Adipose tissue (tissue), 3 donors: ENCODE data around the gene CNPY1. TPM values are rescaled to one million over a fixed set of nuclear protein-coding genes. Genes with fewer than 3 reads are reported as not detected.
"Not testable (repeated sequence)": the region's sequence is repeated elsewhere in the genome, so short reads cannot be mapped to it uniquely, and the experiment has no call there.

Experiments
- H3K27ac ChIP-seq: one replicate; pipeline ENCODE4 v1.5.1; 2013; ENCODE audit warnings: low read depth, low read length
- WGBS, 3 donors: extraction: QIAGEN DNeasy Blood & Tissue Kit; methylation state at CpG; one replicate each; pipeline ENCODE4 v1.1.7; 2013; 5-methylcytosine and 5-hydroxymethylcytosine counted together
- polyA plus RNA-seq, 3 donors: library from polyadenylated mRNA; stranded (reverse); fragments of 200-250 nt; gene quantifications; one replicate each; pipeline ENCODE4 v1.2.3, GENCODE V29; 2013
- donor health status: healthy with polysubstance abuse.
- donor health status: Bipolar disorder and iron deficiency.
- donor health status: healthy.

The CNPY1 gene
- polyA plus RNA-seq: not detected

DNA sequence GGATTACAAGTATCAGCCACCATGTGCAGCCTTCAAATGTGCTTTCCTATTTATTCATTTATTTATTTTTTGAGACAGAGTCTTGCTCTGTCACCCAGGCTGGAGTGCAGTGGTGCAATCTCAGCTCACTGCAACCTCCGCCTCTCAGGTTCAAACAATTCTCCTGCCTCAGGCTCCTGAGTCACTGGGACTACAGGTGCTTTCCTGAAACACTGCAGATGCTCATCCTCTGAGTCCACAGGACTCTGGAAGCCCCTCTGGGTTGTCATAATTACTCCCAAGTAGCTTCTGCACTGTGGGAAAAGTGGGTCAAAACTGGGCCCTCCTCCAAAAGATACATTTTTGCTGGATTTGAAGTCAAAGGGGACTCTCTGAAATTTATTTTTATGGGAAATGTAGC is at the start of gene CNPY1:
TSS of gene CNPY1 (minus strand) at position 111 of the 400 bp plus-strand sequence. CDS start 630 bp downstream, outside the sequence.
- not testable (repeated sequence) for H3K27ac ChIP-seq
- WGBS, 3 donors: 70 to 94% (median 79%) methylated on average over 1 of the region's 1 CpG

DNA sequence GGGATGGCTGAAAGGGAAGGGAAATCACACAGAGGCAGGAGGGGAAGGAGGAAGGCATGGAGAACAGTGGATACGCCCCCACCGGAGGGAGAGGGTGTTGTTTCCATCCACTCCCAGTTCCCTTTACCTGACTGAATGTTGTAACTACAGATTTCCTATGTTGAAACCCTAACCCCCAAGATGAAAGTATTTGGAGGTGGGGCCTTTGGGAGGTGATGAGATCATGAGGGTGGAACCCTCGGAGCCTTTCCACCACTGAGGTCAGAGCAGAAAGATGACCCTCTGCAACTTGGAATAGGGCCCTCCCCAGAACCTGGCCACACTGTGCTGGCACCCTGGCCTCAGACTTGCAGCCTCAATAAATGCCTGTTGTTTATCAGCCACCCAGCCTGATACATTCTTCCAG is 48.6 kb upstream of the CNPY1 start:
- WGBS, 3 donors: 14 to 84% (median 19%) methylated on average over 3 of the region's 3 CpGs
- no peak overlapping the region for H3K27ac ChIP-seq

DNA sequence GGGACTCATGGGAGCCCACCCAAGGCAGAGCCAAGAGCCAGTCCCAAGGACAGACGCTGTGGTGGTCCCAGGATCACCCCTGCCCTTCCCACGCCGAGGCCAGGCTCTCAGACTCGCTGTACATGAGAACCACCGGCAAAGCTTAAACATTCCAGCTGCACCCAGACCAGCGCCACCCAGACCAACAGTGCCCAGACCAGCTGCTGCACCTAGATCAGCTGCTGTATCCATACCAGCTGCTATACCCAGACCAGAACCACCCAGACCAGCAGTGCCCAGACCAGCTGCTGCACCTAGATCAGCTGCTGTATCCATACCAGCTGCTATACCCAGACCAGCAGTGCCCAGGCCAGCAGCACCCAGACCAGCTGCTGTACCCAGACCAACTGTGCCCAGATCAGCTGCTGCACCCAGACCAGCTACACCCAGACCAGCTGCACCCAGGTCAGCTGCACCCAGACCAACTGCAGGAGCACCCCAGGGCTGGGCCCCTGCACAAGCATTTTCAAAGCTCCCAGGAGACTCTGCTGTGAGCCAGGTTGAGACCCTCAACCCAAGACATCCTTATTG is 47.9 kb upstream of the CNPY1 start:
- WGBS, 3 donors: 76 to 84% (median 76%) methylated on average over 6 of the region's 6 CpGs
- H3K27ac ChIP-seq: no peak overlapping the region

DNA sequence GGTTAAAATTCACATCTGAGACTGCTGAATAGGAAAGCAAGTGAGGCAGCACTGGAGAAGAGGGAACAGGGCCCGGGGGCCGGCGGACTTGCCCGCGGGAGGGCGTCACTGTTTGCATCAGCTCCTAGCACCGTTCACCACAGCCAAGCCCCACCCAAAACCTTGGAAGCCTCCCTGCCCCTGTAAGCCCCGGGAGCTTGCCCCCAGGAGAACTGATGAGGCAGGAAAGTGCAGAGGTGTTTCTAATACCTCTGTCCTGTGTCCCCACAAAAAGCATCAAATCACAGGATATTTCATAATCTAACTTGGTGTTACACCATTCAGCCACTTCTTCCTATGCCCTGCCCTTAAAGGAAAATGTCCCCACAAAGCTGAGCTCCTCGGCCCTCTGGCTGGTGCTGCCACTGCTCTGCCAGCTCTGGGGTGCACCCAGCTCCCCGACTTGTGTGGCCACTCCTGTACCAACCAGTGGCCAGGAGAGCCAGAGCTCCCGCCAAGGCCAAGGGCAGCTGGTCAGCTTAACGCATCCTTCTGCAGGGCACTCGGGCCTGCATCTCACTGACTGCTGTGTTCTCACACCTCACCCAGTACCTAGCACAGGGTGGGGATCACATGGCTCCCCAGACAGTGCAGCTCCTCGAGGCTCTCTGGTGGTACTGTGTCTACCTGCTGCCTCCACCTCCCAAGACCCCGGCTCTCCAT is 47.3 kb upstream of the CNPY1 start:
- no peak overlapping the region for H3K27ac ChIP-seq
- 42 to 78% (median 42%) methylated on average over 14 to 15 of the region's 15 CpGs for WGBS, 3 donors

DNA sequence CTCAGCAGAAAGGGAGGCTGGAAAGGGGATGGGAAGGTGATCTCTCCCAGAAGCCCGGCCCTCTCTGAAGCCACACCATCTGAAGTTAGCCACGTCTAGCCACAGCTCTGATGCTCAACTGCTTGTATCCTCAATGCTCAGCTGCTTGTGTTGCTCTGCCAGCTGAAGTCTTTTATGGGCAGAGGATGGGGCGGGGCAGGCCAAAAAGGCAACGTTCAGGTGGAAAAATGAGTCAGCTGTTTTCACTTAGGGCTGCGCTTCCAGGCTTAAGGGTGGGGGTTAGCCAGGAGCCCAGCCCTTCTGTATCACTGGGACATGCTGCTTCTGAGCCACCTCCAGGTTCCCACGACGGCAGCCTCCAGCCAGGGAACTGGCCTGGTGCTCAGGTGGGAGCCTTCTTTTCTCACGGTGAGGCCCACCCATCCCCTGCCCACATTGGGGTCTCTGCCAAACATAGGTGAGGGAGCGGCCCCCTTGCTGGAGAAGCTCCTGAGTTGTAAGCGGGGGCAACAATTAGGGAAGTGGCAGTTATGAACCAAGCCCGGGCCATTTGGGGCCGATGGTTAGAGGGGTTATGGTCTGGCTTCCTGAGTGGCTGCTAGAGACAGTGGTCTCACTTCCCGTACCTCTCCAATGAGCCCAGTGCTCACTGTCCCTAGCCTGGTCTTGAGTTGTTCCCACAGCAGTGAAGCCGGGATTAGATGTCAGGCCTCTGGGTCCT is 44.9 kb upstream of the CNPY1 start:
- 60 to 82% (median 62%) methylated on average over 14 of the region's 14 CpGs for WGBS, 3 donors
- no peak overlapping the region for H3K27ac ChIP-seq

DNA sequence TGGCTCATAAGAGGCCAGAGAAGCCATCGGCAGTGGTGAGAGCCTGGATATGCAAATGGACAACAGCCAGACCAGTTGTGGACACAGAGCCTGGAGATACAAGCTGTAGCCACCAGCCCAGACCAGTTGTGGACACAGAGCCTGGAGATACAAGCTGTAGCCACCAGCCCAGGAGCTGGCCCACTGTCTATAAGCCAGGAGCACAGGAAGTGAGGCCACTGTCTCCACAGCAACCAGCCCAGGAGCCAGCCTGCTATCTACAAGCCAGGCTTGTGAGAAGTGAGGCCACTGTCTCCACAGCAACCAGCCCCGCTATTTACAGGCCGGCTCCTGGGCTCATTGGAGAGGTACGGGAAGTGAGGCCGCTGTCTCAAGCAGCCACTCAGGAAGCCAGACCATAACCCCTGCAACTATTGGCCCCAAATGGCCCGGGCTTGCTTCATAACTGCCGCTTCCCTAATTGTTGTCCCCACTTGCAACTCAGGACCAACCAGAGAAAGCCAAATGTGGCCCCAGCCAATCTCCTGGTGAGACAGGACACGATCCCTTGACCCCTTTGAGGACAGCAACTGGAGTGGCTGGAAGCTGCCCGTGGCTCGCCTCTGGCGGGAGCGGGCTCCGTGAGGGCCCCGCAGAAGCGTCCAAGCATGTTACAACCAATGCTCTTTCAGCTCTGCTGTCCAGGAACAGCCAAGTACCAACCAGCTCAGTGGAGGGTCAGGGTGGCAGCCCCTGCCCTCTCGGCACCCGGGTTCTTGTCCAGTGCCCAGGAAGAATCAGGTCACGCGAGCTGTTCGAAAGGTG is 44.1 kb upstream of the CNPY1 start:
- no peak overlapping the region for H3K27ac ChIP-seq
- 64 to 83% (median 67%) methylated on average over 20 of the region's 20 CpGs for WGBS, 3 donors

DNA sequence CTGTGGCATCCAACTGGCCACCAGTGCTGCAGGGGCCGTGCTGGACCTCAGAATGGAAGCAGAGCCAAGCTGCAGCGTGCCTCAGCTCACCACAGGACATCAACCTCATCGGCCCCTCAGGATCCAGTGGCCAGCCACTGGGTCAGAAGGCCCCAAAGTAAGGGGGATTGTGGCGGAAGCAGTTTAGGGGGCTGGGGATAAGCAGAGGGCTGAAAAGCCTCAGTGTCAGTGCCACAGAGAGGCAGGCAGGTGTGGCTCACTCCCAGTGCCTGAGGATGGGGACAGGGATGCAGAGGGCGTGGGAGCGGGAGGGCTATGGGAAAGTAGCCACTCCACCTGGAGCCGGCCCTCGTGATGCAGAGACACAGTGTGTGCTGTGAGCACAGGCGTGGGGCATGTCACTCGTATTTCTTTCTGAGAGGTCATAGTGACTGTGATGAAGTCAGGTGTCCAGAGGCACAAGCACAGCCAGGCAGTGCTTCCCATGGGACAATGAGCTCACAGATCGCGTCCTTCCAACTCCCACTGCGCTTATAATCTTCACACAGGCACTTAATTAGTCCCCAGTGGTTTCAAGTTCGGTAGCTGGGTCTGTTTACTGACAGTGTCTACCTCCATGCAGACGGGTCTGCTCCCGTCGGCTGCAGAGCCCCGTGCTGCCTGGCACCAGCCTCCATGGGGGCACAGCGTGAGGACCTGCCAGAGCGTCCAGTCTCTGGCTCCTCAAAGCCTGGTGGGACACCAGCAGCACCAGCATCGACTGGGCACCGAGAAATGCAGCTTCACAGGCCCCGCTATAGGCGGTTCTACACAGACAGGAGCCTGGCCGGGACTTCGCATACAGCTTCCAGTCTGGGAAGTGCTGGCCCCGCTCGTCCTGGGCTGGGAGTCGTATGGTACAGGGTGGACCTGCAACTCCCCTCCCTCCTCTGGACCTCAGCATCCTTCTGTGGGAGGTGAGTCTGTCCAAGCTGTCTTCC is 42.9 kb upstream of the CNPY1 start:
- WGBS, 3 donors: 82 to 86% (median 86%) methylated on average over 29 of the region's 29 CpGs
- no peak overlapping the region for H3K27ac ChIP-seq

DNA sequence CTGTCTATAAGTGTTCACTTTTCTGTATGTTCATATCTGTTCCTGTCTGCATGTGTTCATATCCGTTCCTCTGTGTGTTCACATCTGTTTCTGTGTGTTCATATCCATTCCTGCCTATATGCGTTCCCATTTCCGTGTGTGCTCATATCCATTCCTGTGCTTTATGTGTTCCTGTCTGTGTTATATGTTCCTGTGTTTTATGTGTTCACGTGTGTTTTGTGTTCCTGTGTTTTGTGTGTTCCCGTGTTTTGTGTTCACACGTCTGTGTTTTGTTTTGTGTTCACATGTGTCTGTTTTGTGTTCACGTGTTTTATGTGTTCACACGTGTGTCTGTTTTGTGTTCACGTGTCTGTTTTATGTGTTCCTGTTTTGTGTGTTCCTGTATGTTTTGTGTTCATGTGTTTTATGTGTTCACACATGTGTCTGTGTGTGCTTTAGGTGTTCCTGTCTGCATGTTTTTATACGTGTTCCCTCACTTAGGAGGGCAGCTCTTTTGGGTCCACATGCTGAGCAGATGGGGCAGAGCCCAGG is 42.2 kb upstream of the CNPY1 start:
- H3K27ac ChIP-seq: no peak overlapping the region
- WGBS, 3 donors: 88 to 92% (median 92%) methylated on average over 10 of the region's 10 CpGs

DNA sequence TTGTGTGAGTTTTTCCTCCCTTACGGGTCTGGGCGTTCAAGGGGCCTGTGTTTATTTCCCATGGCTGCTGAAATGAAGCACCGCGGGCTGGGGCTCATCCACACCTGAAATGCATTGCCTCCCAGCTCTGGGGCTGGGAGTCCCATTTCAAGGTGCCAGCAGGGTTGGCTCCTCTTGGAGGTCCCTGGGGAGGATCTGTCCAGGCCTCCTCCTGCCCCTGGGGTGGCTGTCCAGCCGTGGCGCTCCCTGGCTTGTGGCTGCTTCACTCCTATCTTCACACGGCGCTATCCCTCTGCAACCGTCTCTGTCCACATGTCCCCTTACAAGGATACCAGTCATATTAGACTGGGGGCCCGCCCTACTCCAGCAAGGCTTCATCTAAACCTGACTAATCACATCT is 41.1 kb upstream of the CNPY1 start:
- 86 to 95% (median 90%) methylated on average over 10 of the region's 10 CpGs for WGBS, 3 donors
- no peak overlapping the region for H3K27ac ChIP-seq

DNA sequence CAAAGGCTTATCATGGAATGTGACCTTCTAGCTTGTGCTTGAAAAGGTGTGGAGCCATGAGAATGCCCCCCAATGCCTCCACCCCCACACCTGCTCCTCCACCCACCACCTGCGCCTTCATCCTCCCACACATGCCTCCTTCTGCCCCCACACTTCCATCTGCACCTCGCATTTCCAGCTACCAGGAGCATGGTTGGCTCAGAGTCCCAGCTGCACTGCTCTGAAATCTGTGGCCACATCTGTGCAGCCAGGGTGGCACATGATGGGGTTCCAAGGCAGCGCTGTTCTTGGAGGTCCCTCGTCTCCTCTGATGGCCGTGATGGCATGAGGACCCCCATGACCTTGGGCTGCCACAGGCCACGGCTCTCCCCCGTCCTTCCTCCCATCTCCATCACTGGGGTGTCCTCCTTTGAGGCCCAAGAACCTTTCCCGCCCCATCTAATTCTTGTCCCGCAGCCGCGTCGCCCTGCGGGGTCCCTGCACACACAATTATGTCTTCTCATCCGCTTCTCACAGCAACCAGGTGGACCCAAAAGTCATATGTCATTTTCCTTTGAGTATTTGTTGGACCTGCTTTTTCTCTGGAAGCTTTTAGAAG is 40.6 kb upstream of the CNPY1 start:
- H3K27ac ChIP-seq: no peak overlapping the region
- 92 to 97% (median 93%) methylated on average over 14 of the region's 14 CpGs for WGBS, 3 donors

DNA sequence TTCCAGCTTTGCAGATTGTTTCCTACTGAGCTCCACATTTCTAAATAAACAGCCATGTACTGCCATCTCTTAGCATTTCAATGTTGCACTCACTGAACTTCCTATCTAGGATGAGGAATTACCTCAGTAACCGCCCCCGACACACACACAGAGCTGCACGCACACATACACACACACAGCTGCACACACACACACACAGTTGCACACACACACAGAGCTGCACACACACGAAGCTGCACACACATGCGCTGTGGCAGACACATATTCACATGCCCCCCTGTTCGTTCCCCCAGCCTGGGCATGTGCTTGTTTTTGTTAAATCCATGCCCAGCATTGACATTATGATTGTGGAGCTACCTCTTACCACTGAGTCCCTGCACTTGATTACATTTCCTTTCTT is 39.6 kb upstream of the CNPY1 start:
- WGBS, 3 donors: 44 to 69% (median 50%) methylated on average over 6 of the region's 6 CpGs

DNA sequence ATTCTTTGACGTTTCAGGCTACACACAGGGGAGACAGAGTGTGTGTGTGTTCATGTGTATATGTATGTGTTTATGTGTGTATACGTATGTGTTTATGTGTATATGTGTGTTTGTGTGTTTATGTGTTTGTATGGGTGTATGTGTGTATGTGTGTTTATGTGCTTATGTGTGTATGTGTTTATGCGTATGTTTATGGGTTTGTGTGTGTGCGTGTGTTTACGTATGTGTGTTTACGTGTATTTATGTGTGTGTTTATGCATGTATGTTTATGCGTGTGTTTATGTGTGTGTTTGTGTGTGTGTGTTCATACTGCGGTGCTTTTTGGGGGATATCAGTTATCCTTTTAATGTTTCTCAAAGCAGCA is 39.2 kb upstream of the CNPY1 start:
- no peak overlapping the region for H3K27ac ChIP-seq
- WGBS, 3 donors: 74 to 82% (median 79%) methylated on average over 8 of the region's 8 CpGs

More for the DNA sequence above, 39.6 kb upstream of the CNPY1 start:
- H3K27ac ChIP-seq: no peak overlapping the region

DNA sequence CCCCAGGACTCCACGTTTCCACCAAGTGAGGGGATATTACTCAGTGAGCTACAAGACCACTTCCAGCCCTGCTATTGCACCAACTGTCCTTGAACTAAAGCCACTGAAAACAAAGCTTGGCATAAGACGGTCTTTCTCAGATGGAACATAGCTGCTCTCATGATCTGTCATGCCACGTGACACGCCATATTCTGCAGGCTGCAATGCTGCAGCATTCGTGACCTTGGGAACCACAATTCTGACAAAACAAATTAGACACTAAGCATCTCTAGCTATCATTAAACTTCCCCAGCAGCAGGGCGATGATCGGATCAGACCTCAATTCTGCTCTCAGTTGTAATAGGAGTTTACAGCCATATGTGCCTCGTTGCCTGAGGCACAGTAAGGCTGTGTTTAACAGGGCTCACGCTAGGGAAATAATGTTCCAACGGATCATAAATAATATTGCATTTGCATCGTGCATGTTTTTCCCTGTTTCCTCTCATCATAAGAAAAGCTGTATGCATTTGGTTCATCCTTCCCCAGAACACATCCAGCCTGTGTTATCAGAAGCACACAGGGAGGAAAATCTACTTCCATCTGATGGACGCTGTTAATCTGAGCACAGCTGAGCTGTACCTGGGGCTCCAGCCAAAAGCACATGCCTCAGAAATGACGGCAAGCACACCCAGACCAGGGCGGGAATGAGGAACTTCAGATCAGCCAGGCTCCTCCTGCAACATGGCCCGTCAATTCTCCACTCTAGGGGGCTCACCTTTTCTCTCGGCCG is 38.6 kb upstream of the CNPY1 start:
- H3K27ac ChIP-seq: no peak overlapping the region

DNA sequence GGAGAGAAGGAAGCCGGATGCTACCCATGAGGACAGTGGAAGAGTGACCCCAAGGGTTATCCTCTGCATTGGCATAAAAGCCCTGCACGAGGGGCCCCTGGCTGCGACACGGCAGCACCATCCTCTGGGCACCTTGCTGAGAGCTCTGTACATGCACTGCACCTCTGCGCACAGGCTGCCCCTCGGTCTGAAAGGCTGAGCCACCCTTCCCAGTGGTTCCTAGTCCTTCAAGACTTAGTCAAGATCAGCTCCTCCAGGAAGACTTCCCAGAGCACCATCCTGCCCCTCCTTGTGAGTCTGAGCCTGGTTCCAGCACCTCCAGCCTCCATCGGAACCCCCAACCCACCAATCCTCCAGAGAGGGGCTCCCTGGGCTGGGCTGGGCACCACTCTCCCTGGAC is 37.9 kb upstream of the CNPY1 start:
- WGBS, 3 donors: 88 to 91% (median 91%) methylated on average over 7 of the region's 7 CpGs
- no peak overlapping the region for H3K27ac ChIP-seq

More for the DNA sequence above, 38.6 kb upstream of the CNPY1 start:
- 42 to 45% (median 43%) methylated on average over 17 of the region's 17 CpGs for WGBS, 3 donors

DNA sequence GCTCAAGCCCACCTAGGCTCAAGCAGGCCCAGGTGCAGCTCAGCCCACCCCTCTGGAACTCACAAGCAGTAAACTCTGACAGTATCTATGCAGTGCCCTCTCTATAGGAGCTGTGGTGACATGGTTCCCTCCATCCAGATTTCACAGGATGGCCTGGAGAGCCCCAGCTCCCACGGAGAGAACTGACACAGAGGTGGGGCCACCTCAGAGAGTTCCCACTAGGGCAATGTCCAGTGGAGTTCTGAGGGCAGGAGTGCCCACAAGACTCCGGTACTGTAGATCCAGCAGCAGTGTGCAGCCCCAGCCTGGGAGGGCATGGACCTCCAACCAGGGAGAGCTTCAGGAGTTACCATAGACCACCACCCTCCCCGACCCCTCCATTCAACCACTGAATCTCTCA is 37.3 kb upstream of the CNPY1 start:
- WGBS, 3 donors: 83 to 91% (median 84%) methylated on average over 3 of the region's 3 CpGs
- no peak overlapping the region for H3K27ac ChIP-seq

DNA sequence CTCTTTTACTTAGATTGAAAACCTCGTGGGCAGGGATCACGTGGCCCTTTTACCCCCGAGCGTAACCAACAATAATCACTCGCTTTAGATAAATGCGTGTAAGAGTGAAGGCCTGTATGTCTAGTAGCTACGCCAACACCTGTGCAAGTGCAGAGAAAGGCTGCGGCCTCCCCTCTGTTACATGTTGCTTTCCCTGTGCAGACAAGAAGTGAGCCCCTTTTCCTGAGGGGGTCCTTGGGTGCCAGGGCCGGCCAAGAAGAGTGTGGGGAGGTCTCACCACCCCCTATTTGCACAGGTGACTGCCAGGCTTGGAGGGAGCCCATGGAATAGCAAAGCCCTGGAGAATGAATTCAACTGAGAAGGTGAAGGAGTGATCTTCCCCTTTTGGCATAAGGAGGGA is 35.6 kb upstream of the CNPY1 start:
- 84 to 87% (median 84%) methylated on average over 9 of the region's 9 CpGs for WGBS, 3 donors

More for the DNA sequence above, 35.6 kb upstream of the CNPY1 start:
- no peak overlapping the region for H3K27ac ChIP-seq
